ENCODE measurements around the gene NSUN3. TPM values are rescaled to one million over a fixed set of nuclear protein-coding genes. Genes with fewer than 3 reads are reported as not detected.

Gene NSUN3
- total and polyA plus RNA-seq, 9 donors, result 7.1 to 14.9 (median 11.7) TPM

DNA sequence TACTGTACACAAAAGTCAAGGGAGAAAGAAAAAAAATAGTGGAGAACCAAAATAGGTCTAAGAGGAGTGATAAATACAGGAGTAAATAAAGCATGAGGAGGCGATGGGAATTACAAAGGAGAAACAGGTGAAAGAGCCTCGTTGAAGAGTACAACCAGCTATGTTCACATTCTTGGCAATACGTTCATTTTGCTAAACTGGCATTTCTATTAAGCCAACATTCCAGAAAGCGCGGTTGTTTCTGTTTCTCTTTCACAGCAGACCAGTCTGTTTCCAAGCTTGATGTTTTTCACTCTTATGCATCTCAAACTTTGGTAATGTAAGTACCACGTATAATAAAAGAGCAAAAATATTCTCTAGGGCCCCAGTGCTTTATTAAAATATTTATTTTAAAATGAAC lies 74.5 kb downstream of the NSUN3 start:
- intact Hi-C loops (cut with DNase I), result no loop called here
- WGBS, 3 donors, result 10 to 37% (median 12%) methylated on average over 6 of the region's 6 CpGs
- Histone ChIP-seq H3K4me1 (ENCODE audit: insufficient read depth) (no peaks in the 10 kb centered on the region), H3K4me3 (no peak overlapping the region), H3K9me3 (no peaks in the 10 kb centered on the region), H3K27ac (no peak overlapping the region), H3K36me3 (no peaks in the 10 kb centered on the region), H3K27me3 (no peaks in the 10 kb centered on the region)
- TF ChIP-seq, protein P1, sequence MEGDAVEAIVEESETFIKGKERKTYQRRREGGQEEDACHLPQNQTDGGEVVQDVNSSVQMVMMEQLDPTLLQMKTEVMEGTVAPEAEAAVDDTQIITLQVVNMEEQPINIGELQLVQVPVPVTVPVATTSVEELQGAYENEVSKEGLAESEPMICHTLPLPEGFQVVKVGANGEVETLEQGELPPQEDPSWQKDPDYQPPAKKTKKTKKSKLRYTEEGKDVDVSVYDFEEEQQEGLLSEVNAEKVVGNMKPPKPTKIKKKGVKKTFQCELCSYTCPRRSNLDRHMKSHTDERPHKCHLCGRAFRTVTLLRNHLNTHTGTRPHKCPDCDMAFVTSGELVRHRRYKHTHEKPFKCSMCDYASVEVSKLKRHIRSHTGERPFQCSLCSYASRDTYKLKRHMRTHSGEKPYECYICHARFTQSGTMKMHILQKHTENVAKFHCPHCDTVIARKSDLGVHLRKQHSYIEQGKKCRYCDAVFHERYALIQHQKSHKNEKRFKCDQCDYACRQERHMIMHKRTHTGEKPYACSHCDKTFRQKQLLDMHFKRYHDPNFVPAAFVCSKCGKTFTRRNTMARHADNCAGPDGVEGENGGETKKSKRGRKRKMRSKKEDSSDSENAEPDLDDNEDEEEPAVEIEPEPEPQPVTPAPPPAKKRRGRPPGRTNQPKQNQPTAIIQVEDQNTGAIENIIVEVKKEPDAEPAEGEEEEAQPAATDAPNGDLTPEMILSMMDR (IDR thresholded peaks at IDR 0.05), result no peak
- TF ChIP-seq EP300 (IDR thresholded peaks at IDR 0.05), result no peak
- TF ChIP-seq POLR2A (IDR thresholded peaks at IDR 0.05), result no peak
- DNase-seq, result no peak

DNA sequence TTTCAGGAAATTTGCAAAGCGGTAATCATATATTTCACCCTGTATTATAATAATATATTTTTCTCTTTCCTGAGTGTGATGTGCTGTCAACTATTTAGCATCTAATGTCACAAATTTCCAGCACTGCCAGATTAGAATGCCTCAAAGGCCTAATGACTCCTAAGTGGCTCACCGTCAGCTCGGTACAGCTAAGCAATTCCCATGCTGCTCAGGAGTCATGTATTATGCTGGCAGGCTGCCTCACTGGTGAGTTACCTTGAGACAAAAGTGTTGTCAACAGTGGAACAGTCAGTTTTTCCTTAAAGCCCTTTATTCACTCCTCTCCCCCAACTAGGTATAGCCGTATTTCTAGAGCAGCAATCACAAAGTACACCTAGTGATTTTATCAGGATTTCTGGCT lies 83.6 kb downstream of the NSUN3 start:
- Histone ChIP-seq H3K4me3 (no peak overlapping the region), H3K27me3 (no peaks in the 10 kb centered on the region), H3K36me3 (no peaks in the 10 kb centered on the region), H3K4me1 (ENCODE audit: insufficient read depth) (no peaks in the 10 kb centered on the region), H3K27ac (no peak overlapping the region), H3K9me3 (no peaks in the 10 kb centered on the region)
- 78 to 87% (median 85%) methylated on average over 4 of the region's 4 CpGs for WGBS, 3 donors
- TF ChIP-seq, protein P1 (IDR thresholded peaks at IDR 0.05), result no peak
- no peak for TF ChIP-seq POLR2A (IDR thresholded peaks at IDR 0.05)
- no peak for TF ChIP-seq EP300 (IDR thresholded peaks at IDR 0.05)
- DNase-seq, result no peak
- intact Hi-C loops (cut with DNase I), result no loop called here

DNA sequence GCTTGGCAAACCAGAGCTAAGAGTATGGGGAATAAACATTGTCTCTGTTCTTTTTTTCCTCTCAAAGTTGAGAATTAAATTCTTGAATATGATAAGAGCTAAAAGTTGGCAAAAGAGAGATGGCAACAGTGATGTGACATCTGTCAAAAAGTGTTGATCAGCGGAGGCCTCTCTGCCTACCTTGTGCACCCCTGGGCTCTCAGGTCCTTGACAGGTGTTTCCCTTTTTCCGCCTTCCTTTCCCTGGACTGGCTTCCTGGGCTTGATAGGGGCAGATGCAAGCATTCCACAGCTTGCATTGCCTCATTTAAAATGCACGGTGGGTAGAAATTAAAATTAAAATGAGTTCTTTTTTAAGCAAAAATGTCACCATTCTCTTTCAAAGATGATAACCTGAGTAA lies 84.2 kb downstream of the NSUN3 start:
- intact Hi-C loops (cut with DNase I), result no loop called here
- no peaks in the 10 kb centered on the region for H3K27me3 ChIP-seq
- no peaks in the 10 kb centered on the region for H3K4me1 ChIP-seq (ENCODE audit: insufficient read depth)
- no peak overlapping the region for H3K4me3 ChIP-seq
- H3K9me3 ChIP-seq, result no peaks in the 10 kb centered on the region
- no peak overlapping the region for H3K27ac ChIP-seq
- no peak for DNase-seq
- 68 to 76% (median 76%) methylated on average over 3 of the region's 3 CpGs for WGBS, 3 donors
- H3K36me3 ChIP-seq, result no peaks in the 10 kb centered on the region
- no peak for TF ChIP-seq EP300 (IDR thresholded peaks at IDR 0.05)
- TF ChIP-seq, protein P1 (IDR thresholded peaks at IDR 0.05), result no peak
- no peak for TF ChIP-seq POLR2A (IDR thresholded peaks at IDR 0.05)

DNA sequence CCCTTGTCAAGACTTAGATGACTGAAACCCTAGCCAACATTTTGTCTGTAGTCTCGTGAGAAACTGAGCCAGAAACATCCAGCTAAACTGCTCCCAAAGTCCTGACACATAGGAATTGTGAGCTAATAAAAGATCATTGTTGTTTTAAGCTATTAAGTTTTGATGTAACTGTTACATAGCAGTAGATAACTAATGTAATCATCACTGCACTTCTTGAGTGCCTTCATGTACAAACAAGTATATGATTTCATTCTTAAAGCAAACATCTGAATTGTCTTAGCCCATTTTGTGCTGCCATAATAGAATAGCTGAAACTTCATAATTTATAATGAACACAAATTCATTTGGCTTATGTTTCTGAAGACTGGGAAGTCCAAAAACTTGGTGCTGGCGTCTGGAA lies 87.3 kb downstream of the NSUN3 start:
- Histone ChIP-seq H3K27me3 (no peaks in the 10 kb centered on the region), H3K9me3 (no peaks in the 10 kb centered on the region), H3K4me3 (no peak overlapping the region), H3K4me1 (ENCODE audit: insufficient read depth) (no peaks in the 10 kb centered on the region), H3K27ac (no peak overlapping the region), H3K36me3 (no peaks in the 10 kb centered on the region)
- DNase-seq, result no peak
- WGBS, 3 donors, result 66 to 73% (median 70%) methylated on average over 2 of the region's 2 CpGs
- no peak for TF ChIP-seq EP300 (IDR thresholded peaks at IDR 0.05)
- TF ChIP-seq POLR2A (IDR thresholded peaks at IDR 0.05), result no peak
- TF ChIP-seq, protein P1 (IDR thresholded peaks at IDR 0.05), result no peak
- intact Hi-C loops (cut with DNase I), result no loop called here

DNA sequence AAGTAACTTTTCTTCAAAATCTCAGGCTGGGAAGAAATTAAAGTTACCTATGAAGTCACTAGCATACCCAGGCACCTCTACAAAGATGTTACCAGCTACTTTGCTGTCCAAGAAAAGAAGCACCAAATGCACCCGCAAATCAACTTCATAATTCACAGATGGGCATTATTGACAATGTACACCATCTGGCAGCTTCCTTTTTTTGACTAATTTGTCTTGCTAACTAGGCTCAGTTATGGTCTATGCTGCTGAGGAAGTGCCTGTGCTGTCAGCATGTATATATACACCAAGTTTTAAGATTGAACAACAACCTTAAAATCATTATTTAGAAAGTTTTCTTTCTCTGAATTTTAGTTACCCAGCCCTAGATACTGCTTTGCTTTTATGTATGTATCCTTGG lies 93.8 kb downstream of the NSUN3 start:
- Histone ChIP-seq H3K9me3 (no peaks in the 10 kb centered on the region), H3K4me1 (ENCODE audit: insufficient read depth) (peaks cover 2% of the 10 kb centered on the region), H3K36me3 (no peaks in the 10 kb centered on the region), H3K27me3 (no peaks in the 10 kb centered on the region), H3K4me3 (no peak overlapping the region), H3K27ac (no peak overlapping the region)
- 91 to 96% (median 95%) methylated on average over 1 of the region's 1 CpG for WGBS, 3 donors
- intact Hi-C loops (cut with DNase I), result no loop called here
- no peak for DNase-seq
- TF ChIP-seq POLR2A (IDR thresholded peaks at IDR 0.05) (no peak), EP300 (IDR thresholded peaks at IDR 0.05) (no peak)
- TF ChIP-seq, protein P1 (IDR thresholded peaks at IDR 0.05), result no peak
